GM19240 (cell line): Measurements from ENCODE around the gene MYRFL.
"Not testable (repeated sequence)": the region's sequence is repeated elsewhere in the genome, so short reads cannot be mapped to it uniquely, and the experiment has no call there.

Source experiments
- DNase-seq: peaks from one replicate; pipeline ENCODE4 v3.0.0; 2011; ENCODE audit warnings: low spot score; ENCODE audit not compliant: insufficient read length

MYRFL gene

GRCh38 chr12:69843608-69844007, 18.6 kb downstream of the MYRFL start:
- DNase-seq = no peak

GRCh38 chr12:69844416-69844815, 19.4 kb downstream of the MYRFL start:
- no peak for DNase-seq

- DNase-seq = no peak
Measured at GRCh38 chr12:69844836-69845235, 19.8 kb downstream of the MYRFL start.

GRCh38 chr12:69846976-69847375, 21.9 kb downstream of the MYRFL start:
- DNase-seq = no peak

GRCh38 chr12:69851976-69852375, 26.9 kb downstream of the MYRFL start:
- DNase-seq = no peak

GRCh38 chr12:69853176-69853961, 28.3 kb downstream of the MYRFL start:
- not testable (repeated sequence) for DNase-seq

GRCh38 chr12:69866698-69867097, 41.7 kb downstream of the MYRFL start:
- no peak for DNase-seq

GRCh38 chr12:69868695-69869094, 43.7 kb downstream of the MYRFL start:
- DNase-seq = no peak

- no peak for DNase-seq
Measured at GRCh38 chr12:69872804-69873203, 47.8 kb downstream of the MYRFL start.

- DNase-seq = no peak
Measured at GRCh38 chr12:69873429-69873828, 48.4 kb downstream of the MYRFL start.

GRCh38 chr12:69874606-69875005, 49.6 kb downstream of the MYRFL start:
- no peak for DNase-seq

- DNase-seq = no peak
Measured at GRCh38 chr12:69875416-69875935, 50.4 kb downstream of the MYRFL start.

- peak; percentile 47 for DNase-seq
Measured at GRCh38 chr12:69879007-69879960, 54.3 kb downstream of the MYRFL start.

- DNase-seq = no peak
Measured at GRCh38 chr12:69880571-69880970, 55.5 kb downstream of the MYRFL start.

GRCh38 chr12:69881771-69882170, 56.7 kb downstream of the MYRFL start:
- no peak for DNase-seq

- no peak for DNase-seq
Measured at GRCh38 chr12:69884386-69884785, 59.4 kb downstream of the MYRFL start.

- no peak for DNase-seq
Measured at GRCh38 chr12:69885658-69886057, 60.6 kb downstream of the MYRFL start.

GRCh38 chr12:69886109-69886508, 61.1 kb downstream of the MYRFL start:
- DNase-seq = no peak

- DNase-seq = no peak
Measured at GRCh38 chr12:69886715-69887114, 61.7 kb downstream of the MYRFL start.

- no peak for DNase-seq
Measured at GRCh38 chr12:69888901-69889300, 63.9 kb downstream of the MYRFL start.

- DNase-seq = no peak
Measured at GRCh38 chr12:69894800-69895383, 69.9 kb downstream of the MYRFL start.
